ENCODE measurements around the gene RDM1. TPM values are rescaled to one million over a fixed set of nuclear protein-coding genes. Genes with fewer than 3 reads are reported as not detected.

RDM1 gene
- total and polyA plus RNA-seq, 9 donors, result 0.39 to 1.4 (median 0.76) TPM

DNA sequence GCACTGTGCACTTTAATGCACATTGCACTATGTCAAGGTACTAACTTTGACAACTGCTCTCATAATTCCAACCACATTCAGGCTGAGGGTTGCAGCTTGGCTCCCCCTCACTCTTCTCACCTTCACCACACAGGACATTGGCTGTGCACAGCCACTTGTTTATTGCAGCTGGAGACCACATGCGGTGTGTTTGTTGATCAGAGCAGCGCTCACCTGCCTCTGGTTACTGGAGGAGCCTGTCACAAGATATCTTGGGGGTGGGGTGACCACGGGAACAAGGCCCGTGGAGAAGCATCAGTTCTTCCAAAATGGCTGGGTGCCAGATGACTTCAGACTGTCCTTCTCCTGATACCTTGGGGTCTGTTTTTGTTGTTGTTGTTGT, 39.8 kb downstream of the RDM1 start:
- no peak overlapping the region for H3K4me3 ChIP-seq (ENCODE audit: low read length)
- H3K27me3 ChIP-seq (ENCODE audit: control insufficient read depth, insufficient read depth, low read length), result no peaks in the 10 kb centered on the region
- H3K4me1 ChIP-seq (ENCODE audit: control insufficient read depth, insufficient read depth, low read length), result peaks cover 6% of the 10 kb centered on the region
- peak; percentile 10 for DNase-seq
- WGBS (ENCODE audit: insufficient coverage), result 20% methylated on average over 1 of the region's 4 CpGs
- H3K9me3 ChIP-seq (replicated peaks; ENCODE audit: control insufficient read depth, low read depth, low read length), result no peaks in the 10 kb centered on the region
- H3K27ac ChIP-seq (ENCODE audit: low read length), result no peak overlapping the region
- H3K36me3 ChIP-seq (ENCODE audit: control insufficient read depth, insufficient read depth, low read length), result no peaks in the 10 kb centered on the region

GRCh38 chr17:35889818-35890773, 40.5 kb downstream of the RDM1 start:
- peak; percentile 50 for DNase-seq
- Histone ChIP-seq H3K4me3 (ENCODE audit: low read length) (no peak overlapping the region), H3K27ac (ENCODE audit: low read length) (no peak overlapping the region), H3K27me3 (ENCODE audit: control insufficient read depth, insufficient read depth, low read length) (no peaks in the 10 kb centered on the region), H3K36me3 (ENCODE audit: control insufficient read depth, insufficient read depth, low read length) (no peaks in the 10 kb centered on the region), H3K9me3 (replicated peaks; ENCODE audit: control insufficient read depth, low read depth, low read length) (no peaks in the 10 kb centered on the region), H3K4me1 (ENCODE audit: control insufficient read depth, insufficient read depth, low read length) (peaks cover 6% of the 10 kb centered on the region)
- 69% methylated on average over 1 of the region's 2 CpGs for WGBS (ENCODE audit: insufficient coverage)

DNA sequence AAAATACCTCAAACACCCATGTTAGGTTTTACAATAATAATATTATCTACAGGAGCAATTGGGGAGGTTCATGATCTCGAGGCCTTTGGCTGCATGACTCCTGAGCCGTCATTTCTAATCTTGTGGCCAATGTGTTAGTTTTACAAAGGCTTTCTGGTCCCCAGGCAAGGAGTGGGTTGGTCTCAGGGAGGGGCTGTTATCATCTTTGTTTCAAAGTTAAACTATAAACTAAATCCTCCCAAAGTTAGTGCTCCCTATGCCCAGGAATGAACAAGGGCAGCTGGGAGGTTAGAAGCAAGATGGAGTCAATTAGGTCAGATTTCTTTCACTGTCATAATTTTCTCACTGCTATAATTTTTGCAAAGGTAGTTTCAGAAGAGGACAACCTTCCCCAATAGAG, 41.3 kb downstream of the RDM1 start:
- no peaks in the 10 kb centered on the region for H3K9me3 ChIP-seq (replicated peaks; ENCODE audit: control insufficient read depth, low read depth, low read length)
- no peak for DNase-seq
- no peaks in the 10 kb centered on the region for H3K27me3 ChIP-seq (ENCODE audit: control insufficient read depth, insufficient read depth, low read length)
- no peak overlapping the region for H3K4me3 ChIP-seq (ENCODE audit: low read length)
- no CpG with 5 or more reads among the region's 2 CpGs for WGBS (ENCODE audit: insufficient coverage)
- peaks cover 6% of the 10 kb centered on the region for H3K4me1 ChIP-seq (ENCODE audit: control insufficient read depth, insufficient read depth, low read length)
- no peaks in the 10 kb centered on the region for H3K36me3 ChIP-seq (ENCODE audit: control insufficient read depth, insufficient read depth, low read length)
- H3K27ac ChIP-seq (ENCODE audit: low read length), result no peak overlapping the region

DNA sequence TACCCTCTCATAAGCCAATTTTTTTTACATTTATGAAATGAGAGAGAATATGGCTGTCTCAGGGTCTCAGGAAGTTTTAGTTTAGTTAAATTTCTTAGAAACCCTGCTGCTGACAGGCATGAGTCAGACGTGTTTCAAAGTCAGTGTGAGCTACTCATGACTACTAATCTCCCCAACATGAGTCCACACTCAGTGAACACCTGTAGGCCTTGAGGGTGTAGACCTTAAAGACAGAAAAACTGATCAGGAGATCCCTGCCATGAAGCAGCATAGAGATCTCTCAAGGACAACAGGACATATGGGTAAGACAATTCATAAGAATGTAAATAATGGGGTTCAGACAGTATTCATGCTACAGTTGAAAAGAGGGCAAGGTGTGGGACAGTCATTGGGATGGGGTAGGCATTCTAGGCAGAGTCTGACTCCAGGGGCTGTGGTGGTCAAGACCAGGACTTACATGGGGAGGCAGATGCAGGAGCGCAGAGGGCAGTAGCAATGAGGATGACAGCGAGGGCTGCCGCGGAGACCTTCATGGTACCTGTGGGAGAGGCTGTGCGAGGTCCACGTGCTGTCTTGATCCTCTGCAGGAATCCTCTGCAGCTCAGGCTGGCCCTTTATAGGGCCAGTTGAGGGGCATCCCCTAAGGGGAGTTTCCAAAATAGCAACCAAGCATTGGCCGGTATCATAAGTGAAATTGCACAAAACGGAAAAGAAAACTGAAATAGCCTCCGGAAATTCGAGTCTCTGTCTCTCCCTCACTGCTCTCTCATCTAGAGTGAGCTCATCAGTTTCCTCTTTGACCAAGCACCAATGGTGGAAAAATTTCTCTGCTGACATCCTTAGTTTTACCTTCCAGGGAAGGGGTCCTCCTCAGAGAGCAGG, 50.6 kb downstream of the RDM1 start, which contains the start of gene CCL5:
CCL5 (minus strand) TSS at position 588 of the 882 bp plus-strand sequence.
- Histone ChIP-seq H3K27me3 (ENCODE audit: control insufficient read depth, insufficient read depth, low read length) (no peaks in the 10 kb centered on the region), H3K4me3 (ENCODE audit: low read length) (peak within 1 kb of the TSS; percentile 10), H3K36me3 (ENCODE audit: control insufficient read depth, insufficient read depth, low read length) (no peaks in the 10 kb centered on the region), H3K4me1 (ENCODE audit: control insufficient read depth, insufficient read depth, low read length) (peaks cover 2% of the 10 kb centered on the region), H3K9me3 (replicated peaks; ENCODE audit: control insufficient read depth, low read depth, low read length) (no peaks in the 10 kb centered on the region), H3K27ac (ENCODE audit: low read length) (no peak within 1 kb of the TSS)
- WGBS (ENCODE audit: insufficient coverage), result 60% methylated on average over 10 of the region's 11 CpGs
- peak; percentile 39 for DNase-seq

GRCh38 chr17:35878361-35878760, 52.2 kb downstream of the RDM1 start:
- WGBS (ENCODE audit: insufficient coverage), result 62% methylated on average over 3 of the region's 4 CpGs
- no peak for DNase-seq
- Histone ChIP-seq H3K27me3 (ENCODE audit: control insufficient read depth, insufficient read depth, low read length) (no peaks in the 10 kb centered on the region), H3K36me3 (ENCODE audit: control insufficient read depth, insufficient read depth, low read length) (no peaks in the 10 kb centered on the region), H3K4me3 (ENCODE audit: low read length) (no peak overlapping the region), H3K4me1 (ENCODE audit: control insufficient read depth, insufficient read depth, low read length) (peaks cover 2% of the 10 kb centered on the region), H3K27ac (ENCODE audit: low read length) (no peak overlapping the region), H3K9me3 (replicated peaks; ENCODE audit: control insufficient read depth, low read depth, low read length) (no peaks in the 10 kb centered on the region)

GRCh38 chr17:35877345-35878029, 53.1 kb downstream of the RDM1 start:
- Histone ChIP-seq H3K36me3 (ENCODE audit: control insufficient read depth, insufficient read depth, low read length) (no peaks in the 10 kb centered on the region), H3K27me3 (ENCODE audit: control insufficient read depth, insufficient read depth, low read length) (no peaks in the 10 kb centered on the region), H3K9me3 (replicated peaks; ENCODE audit: control insufficient read depth, low read depth, low read length) (no peaks in the 10 kb centered on the region), H3K4me3 (ENCODE audit: low read length) (no peak overlapping the region), H3K4me1 (ENCODE audit: control insufficient read depth, insufficient read depth, low read length) (peaks cover 2% of the 10 kb centered on the region), H3K27ac (ENCODE audit: low read length) (no peak overlapping the region)
- no peak for DNase-seq

- Histone ChIP-seq H3K27me3 (ENCODE audit: control insufficient read depth, insufficient read depth, low read length) (no peaks in the 10 kb centered on the region), H3K4me1 (ENCODE audit: control insufficient read depth, insufficient read depth, low read length) (peaks cover 2% of the 10 kb centered on the region), H3K27ac (ENCODE audit: low read length) (no peak overlapping the region), H3K9me3 (replicated peaks; ENCODE audit: control insufficient read depth, low read depth, low read length) (no peaks in the 10 kb centered on the region), H3K4me3 (ENCODE audit: low read length) (no peak overlapping the region), H3K36me3 (ENCODE audit: control insufficient read depth, insufficient read depth, low read length) (no peaks in the 10 kb centered on the region)
- no peak for DNase-seq
- whole genome bisulfite sequencing (ENCODE audit: insufficient coverage), result 36% methylated on average over 3 of the region's 3 CpGs
Observed at GRCh38 chr17:35876534-35876933, 54.0 kb downstream of the RDM1 start.

DNA sequence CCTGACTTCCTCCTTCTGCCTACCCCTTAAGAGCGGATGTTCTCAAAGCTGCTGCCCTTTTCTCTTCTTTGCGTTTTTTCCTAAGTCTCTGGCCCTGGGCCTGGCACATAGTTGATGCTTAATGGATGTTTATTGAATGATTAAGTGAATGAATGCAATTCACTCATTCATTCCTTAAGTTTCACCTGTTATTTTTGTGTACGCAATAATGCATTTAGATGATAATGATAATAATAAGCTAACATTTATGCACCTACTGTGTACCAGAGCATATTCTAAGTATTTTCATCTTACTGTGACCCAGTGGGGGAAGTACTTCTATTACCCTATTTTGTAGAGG, 54.8 kb downstream of the RDM1 start:
- Histone ChIP-seq H3K4me3 (ENCODE audit: low read length) (no peak overlapping the region), H3K9me3 (replicated peaks; ENCODE audit: control insufficient read depth, low read depth, low read length) (no peaks in the 10 kb centered on the region), H3K27ac (ENCODE audit: low read length) (no peak overlapping the region), H3K36me3 (ENCODE audit: control insufficient read depth, insufficient read depth, low read length) (no peaks in the 10 kb centered on the region), H3K4me1 (ENCODE audit: control insufficient read depth, insufficient read depth, low read length) (peaks cover 2% of the 10 kb centered on the region), H3K27me3 (ENCODE audit: control insufficient read depth, insufficient read depth, low read length) (no peaks in the 10 kb centered on the region)
- WGBS (ENCODE audit: insufficient coverage), result no CpG with 5 or more reads among the region's 3 CpGs
- no peak for DNase-seq

GRCh38 chr17:35875072-35875799, 55.3 kb downstream of the RDM1 start:
- no peaks in the 10 kb centered on the region for H3K9me3 ChIP-seq (replicated peaks; ENCODE audit: control insufficient read depth, low read depth, low read length)
- H3K27me3 ChIP-seq (ENCODE audit: control insufficient read depth, insufficient read depth, low read length), result no peaks in the 10 kb centered on the region
- peaks cover 2% of the 10 kb centered on the region for H3K4me1 ChIP-seq (ENCODE audit: control insufficient read depth, insufficient read depth, low read length)
- no peak for DNase-seq
- H3K27ac ChIP-seq (ENCODE audit: low read length), result no peak overlapping the region
- WGBS (ENCODE audit: insufficient coverage), result 22% methylated on average over 1 of the region's 5 CpGs
- no peaks in the 10 kb centered on the region for H3K36me3 ChIP-seq (ENCODE audit: control insufficient read depth, insufficient read depth, low read length)
- H3K4me3 ChIP-seq (ENCODE audit: low read length), result no peak overlapping the region
